GM23338 (cell line): Measurements from ENCODE around the gene SRCAP. TPM values are rescaled to one million over a fixed set of nuclear protein-coding genes. Genes with fewer than 3 reads are reported as not detected.

Source experiments
- EZH2phosphoT487 ChIP-seq: fragments of 200-600 bp; sonication (generic); IDR thresholded peaks from one replicate; pipeline ENCODE4 v1.8.1; 2018; ENCODE audit warnings: antibody characterized with exemption; ENCODE audit not compliant: unreplicated experiment
- ZNF114 ChIP-seq: fragments of 250-450 bp; sonication (Bioruptor Pico); IDR thresholded peaks from 2 replicates; pipeline ENCODE4 v1.5.0; 2020; ENCODE audit warnings: mild to moderate bottlenecking, moderate library complexity
- ZNF331 ChIP-seq: fragments of 250-450 bp; sonication (Bioruptor Pico); IDR thresholded peaks from 2 replicates; pipeline ENCODE4 v1.5.0; 2020; ENCODE audit warnings: low read depth, mild to moderate bottlenecking, moderate library complexity
- polyA plus RNA-seq: library from polyadenylated mRNA; unstranded; fragments of >200 nt; fragmentation: Nextera tagmentation; extraction: Ambion mirVana; gene quantifications from 2 replicates; pipeline ENCODE4 v1.2.1, GENCODE V29; 2016
- total RNA-seq: library from RNA; depleted of rRNA; stranded (reverse); fragments of >200 nt; shearing (Covaris generic); gene quantifications from 2 replicates; pipeline ENCODE4 v1.2.3, GENCODE V29; 2014
- TF ChIP-seq, protein P1 (sequence below): fragments of 250-450 bp; sonication (Bioruptor Pico); IDR thresholded peaks from 2 replicates; pipeline ENCODE4 v1.5.0; 2020; ENCODE audit warnings: mild to moderate bottlenecking, moderate library complexity
- TF ChIP-seq, protein P2 (sequence below): IDR thresholded peaks from one replicate; pipeline ENCODE4 v1.6.1; 2018; ENCODE audit warnings: antibody characterized with exemption; ENCODE audit not compliant: unreplicated experiment

The SRCAP gene
- total and polyA plus RNA-seq, 2 experiments from 2014 or later = 15.3 to 38.4 TPM

DNA sequence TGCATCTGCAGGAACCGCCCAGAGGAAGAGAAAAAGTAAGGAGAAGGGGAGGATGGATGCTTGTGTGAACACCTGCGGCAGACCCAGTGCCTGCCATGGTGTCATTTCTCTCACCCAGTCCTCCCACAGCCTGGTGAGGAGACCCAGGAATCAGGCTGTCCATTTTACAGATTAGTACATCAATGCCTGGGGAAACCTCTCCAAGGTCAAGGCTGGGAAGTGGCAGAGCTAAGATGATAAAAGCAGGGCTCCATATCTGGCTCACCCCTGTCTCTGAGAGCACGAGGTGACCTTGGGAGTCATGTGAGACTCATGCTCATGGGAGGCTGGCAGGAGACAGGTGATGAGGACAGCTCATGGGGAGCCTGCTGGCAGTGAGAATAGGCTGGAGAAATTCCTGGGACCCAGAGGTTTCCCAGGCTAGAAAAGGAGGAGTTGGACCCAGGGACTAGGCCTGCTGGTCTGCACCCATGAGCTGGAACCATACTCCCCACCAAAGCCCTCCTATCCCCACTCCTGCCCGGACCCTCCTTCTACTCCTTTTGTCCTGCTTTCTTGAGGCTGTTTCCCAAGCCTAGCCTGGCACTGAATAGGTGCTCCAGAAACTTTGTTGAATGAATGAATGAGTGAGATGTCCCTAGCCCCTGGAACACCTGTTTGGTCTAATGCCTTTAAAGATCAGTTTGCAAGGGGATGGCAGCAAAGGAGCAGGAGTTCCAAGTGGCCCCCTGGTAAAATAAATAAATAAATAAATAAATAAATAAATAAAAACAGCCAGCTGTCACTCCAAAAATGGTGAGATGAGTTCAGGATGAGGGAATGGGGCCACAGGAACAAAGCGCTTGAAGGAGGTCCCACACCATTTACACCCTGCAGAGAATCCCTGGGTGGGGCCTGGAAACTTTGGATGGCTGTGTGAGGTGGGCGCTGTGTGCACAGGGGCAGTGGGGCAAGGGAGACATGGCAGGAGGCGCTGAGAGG is 86.4 kb downstream of the SRCAP start (continued):
- TF ChIP-seq, protein P1, sequence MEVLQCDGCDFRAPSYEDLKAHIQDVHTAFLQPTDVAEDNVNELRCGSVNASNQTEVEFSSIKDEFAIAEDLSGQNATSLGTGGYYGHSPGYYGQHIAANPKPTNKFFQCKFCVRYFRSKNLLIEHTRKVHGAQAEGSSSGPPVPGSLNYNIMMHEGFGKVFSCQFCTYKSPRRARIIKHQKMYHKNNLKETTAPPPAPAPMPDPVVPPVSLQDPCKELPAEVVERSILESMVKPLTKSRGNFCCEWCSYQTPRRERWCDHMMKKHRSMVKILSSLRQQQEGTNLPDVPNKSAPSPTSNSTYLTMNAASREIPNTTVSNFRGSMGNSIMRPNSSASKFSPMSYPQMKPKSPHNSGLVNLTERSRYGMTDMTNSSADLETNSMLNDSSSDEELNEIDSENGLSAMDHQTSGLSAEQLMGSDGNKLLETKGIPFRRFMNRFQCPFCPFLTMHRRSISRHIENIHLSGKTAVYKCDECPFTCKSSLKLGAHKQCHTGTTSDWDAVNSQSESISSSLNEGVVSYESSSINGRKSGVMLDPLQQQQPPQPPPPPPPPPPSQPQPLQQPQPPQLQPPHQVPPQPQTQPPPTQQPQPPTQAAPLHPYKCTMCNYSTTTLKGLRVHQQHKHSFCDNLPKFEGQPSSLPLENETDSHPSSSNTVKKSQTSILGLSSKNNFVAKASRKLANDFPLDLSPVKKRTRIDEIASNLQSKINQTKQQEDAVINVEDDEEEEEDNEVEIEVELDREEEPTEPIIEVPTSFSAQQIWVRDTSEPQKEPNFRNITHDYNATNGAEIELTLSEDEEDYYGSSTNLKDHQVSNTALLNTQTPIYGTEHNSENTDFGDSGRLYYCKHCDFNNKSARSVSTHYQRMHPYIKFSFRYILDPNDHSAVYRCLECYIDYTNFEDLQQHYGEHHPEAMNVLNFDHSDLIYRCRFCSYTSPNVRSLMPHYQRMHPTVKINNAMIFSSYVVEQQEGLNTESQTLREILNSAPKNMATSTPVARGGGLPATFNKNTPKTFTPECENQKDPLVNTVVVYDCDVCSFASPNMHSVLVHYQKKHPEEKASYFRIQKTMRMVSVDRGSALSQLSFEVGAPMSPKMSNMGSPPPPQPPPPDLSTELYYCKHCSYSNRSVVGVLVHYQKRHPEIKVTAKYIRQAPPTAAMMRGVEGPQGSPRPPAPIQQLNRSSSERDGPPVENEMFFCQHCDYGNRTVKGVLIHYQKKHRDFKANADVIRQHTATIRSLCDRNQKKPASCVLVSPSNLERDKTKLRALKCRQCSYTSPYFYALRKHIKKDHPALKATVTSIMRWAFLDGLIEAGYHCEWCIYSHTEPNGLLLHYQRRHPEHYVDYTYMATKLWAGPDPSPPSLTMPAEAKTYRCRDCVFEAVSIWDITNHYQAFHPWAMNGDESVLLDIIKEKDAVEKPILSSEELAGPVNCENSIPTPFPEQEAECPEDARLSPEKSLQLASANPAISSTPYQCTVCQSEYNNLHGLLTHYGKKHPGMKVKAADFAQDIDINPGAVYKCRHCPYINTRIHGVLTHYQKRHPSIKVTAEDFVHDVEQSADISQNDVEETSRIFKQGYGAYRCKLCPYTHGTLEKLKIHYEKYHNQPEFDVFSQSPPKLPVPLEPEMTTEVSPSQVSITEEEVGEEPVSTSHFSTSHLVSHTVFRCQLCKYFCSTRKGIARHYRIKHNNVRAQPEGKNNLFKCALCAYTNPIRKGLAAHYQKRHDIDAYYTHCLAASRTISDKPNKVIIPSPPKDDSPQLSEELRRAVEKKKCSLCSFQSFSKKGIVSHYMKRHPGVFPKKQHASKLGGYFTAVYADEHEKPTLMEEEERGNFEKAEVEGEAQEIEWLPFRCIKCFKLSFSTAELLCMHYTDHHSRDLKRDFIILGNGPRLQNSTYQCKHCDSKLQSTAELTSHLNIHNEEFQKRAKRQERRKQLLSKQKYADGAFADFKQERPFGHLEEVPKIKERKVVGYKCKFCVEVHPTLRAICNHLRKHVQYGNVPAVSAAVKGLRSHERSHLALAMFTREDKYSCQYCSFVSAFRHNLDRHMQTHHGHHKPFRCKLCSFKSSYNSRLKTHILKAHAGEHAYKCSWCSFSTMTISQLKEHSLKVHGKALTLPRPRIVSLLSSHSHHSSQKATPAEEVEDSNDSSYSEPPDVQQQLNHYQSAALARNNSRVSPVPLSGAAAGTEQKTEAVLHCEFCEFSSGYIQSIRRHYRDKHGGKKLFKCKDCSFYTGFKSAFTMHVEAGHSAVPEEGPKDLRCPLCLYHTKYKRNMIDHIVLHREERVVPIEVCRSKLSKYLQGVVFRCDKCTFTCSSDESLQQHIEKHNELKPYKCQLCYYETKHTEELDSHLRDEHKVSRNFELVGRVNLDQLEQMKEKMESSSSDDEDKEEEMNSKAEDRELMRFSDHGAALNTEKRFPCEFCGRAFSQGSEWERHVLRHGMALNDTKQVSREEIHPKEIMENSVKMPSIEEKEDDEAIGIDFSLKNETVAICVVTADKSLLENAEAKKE = no peak
- TF ChIP-seq ZNF114 (CRISPR knock-in tag) = no peak
- no peak for TF ChIP-seq EZH2phosphoT487
- TF ChIP-seq, protein P2, sequence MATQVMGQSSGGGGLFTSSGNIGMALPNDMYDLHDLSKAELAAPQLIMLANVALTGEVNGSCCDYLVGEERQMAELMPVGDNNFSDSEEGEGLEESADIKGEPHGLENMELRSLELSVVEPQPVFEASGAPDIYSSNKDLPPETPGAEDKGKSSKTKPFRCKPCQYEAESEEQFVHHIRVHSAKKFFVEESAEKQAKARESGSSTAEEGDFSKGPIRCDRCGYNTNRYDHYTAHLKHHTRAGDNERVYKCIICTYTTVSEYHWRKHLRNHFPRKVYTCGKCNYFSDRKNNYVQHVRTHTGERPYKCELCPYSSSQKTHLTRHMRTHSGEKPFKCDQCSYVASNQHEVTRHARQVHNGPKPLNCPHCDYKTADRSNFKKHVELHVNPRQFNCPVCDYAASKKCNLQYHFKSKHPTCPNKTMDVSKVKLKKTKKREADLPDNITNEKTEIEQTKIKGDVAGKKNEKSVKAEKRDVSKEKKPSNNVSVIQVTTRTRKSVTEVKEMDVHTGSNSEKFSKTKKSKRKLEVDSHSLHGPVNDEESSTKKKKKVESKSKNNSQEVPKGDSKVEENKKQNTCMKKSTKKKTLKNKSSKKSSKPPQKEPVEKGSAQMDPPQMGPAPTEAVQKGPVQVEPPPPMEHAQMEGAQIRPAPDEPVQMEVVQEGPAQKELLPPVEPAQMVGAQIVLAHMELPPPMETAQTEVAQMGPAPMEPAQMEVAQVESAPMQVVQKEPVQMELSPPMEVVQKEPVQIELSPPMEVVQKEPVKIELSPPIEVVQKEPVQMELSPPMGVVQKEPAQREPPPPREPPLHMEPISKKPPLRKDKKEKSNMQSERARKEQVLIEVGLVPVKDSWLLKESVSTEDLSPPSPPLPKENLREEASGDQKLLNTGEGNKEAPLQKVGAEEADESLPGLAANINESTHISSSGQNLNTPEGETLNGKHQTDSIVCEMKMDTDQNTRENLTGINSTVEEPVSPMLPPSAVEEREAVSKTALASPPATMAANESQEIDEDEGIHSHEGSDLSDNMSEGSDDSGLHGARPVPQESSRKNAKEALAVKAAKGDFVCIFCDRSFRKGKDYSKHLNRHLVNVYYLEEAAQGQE = no peak
- TF ChIP-seq ZNF331 (CRISPR knock-in tag) = no peak
